HepG2 (cell line): ENCODE measurements around the gene GLIS1. TPM values are rescaled to one million over a fixed set of nuclear protein-coding genes. Genes with fewer than 3 reads are reported as not detected.

ENCODE experiments used
- ATAC-seq: fragments of 200-7000 bp; cut with Tn5 transposase; 3 replicates; pipeline ENCODE4 v1.9.1; 2020; ENCODE audit warnings: mild to moderate bottlenecking, moderate library complexity
- BruUV-seq: library from RNA; stranded (reverse); fragments of 400-500 nt; replicated peaks from 2 replicates; lab custom pipeline; 2021; lab: Mats Ljungman, UMichigan
- CTCF ChIA-PET: fragments of 300-600 bp; formaldehyde crosslinking; extraction: SDS; loops from one replicate; lab custom pipeline; 2021; ENCODE audit warnings: low total read pairs, inconsistent platforms, low intra/inter-chr PET ratio; lab: Yijun Ruan, JAX
- POLR2A ChIA-PET: fragments of 350-600 bp; sonication (Branson Sonifier 250); formaldehyde crosslinking; loops from one replicate; lab custom pipeline; 2020; ENCODE audit warnings: antibody characterized with exemption, inconsistent platforms; lab: Yijun Ruan, JAX
- DNase-seq: peaks from one replicate; pipeline ENCODE4 v3.0.0-alpha.2; 2015; ENCODE audit warnings: low spot score
- FAIRE-seq: peaks from 3 replicates; lab custom pipeline; 2011; peaks lifted over from hg19 to GRCh38; lab: Jason Lieb, UNC
- H2AFZ ChIP-seq: one replicate; pipeline ENCODE4 v1.6.1; 2011; ENCODE audit warnings: low read length, inconsistent platforms
- H3K27ac ChIP-seq: fragments of 300-600 bp; 3 replicates; pipeline ENCODE4 v1.8.0; 2011; ENCODE audit warnings: mixed run types, mild to moderate bottlenecking, mixed read lengths, low read length, inconsistent platforms; ENCODE audit not compliant: insufficient read depth; ENCODE audit errors: extremely low read length
- H3K27me3 ChIP-seq, 2 experiments: fragments of 200-600 bp in 1 of 2; 2 replicates in 1 of 2; 3 replicates in 1 of 2; pipeline versions ENCODE4 v1.6.0 to v1.8.0; 2011; ENCODE audit warnings: low read length in 2 of 2, mild to moderate bottlenecking in 2 of 2, moderate library complexity in 2 of 2, inconsistent platforms in 1 of 2; ENCODE audit not compliant: insufficient read depth in 2 of 2, control insufficient read depth in 1 of 2
- H3K36me3 ChIP-seq, 2 experiments: fragments of 200-600 bp in 1 of 2; replicated peaks in 1 of 2; 2 replicates in 1 of 2; 3 replicates in 1 of 2; pipeline versions ENCODE4 v1.5.1 to v1.8.0; 2011; ENCODE audit warnings: low read length in 2 of 2, inconsistent platforms in 1 of 2; ENCODE audit not compliant: insufficient read depth in 2 of 2, control insufficient read depth in 1 of 2
- H3K4me1 ChIP-seq: 2 replicates; pipeline ENCODE4 v1.5.1; 2012; ENCODE audit warnings: low read length, inconsistent platforms; ENCODE audit not compliant: insufficient read depth
- H3K4me2 ChIP-seq: 2 replicates; pipeline ENCODE4 v1.6.0; 2011; ENCODE audit warnings: low read depth, low read length, inconsistent platforms
- H3K4me3 ChIP-seq, 3 experiments: fragments of 200-600 bp in 1 of 3; sonication (generic), shearing (Covaris generic) in 1 of 3; replicated peaks in 1 of 3; 2 replicates each; pipeline ENCODE4 v1.5.1; 2011 to 2016; ENCODE audit warnings: low read length in 3 of 3, inconsistent platforms in 2 of 3, low read depth in 2 of 3, mild to moderate bottlenecking in 2 of 3, control low read depth in 1 of 3, mixed read lengths in 1 of 3; ENCODE audit not compliant: insufficient read depth in 1 of 3
- H3K79me2 ChIP-seq: one replicate; pipeline ENCODE4 v1.6.1; 2011; ENCODE audit warnings: low read length, inconsistent platforms; ENCODE audit not compliant: insufficient read depth
- H3K9ac ChIP-seq: 2 replicates; pipeline ENCODE4 v1.6.0; 2011; ENCODE audit warnings: mild to moderate bottlenecking, low read depth, low read length, inconsistent platforms; ENCODE audit not compliant: insufficient read depth
- H3K9me3 ChIP-seq: 2 replicates; pipeline ENCODE4 v1.5.1; 2012; ENCODE audit warnings: mild to moderate bottlenecking, low read length
- H4K20me1 ChIP-seq: 2 replicates; pipeline ENCODE4 v1.6.0; 2011; ENCODE audit warnings: inconsistent platforms, mild to moderate bottlenecking, low read length, moderate library complexity; ENCODE audit not compliant: insufficient read depth
- ATAD3A ChIP-seq: sonication (generic); formaldehyde crosslinking; IDR thresholded peaks from 2 replicates; pipeline ENCODE4 v1.4.0; 2020; ENCODE audit warnings: missing genetic modification reagents
- HNF1B ChIP-seq: sonication (generic); formaldehyde crosslinking; IDR thresholded peaks from 2 replicates; pipeline ENCODE4 v1.5.1; 2020; ENCODE audit warnings: mild to moderate bottlenecking, moderate library complexity, missing genetic modification reagents
- KLF9 ChIP-seq: IDR thresholded peaks from 2 replicates; pipeline ENCODE4 v1.6.1; 2016; ENCODE audit warnings: low read depth
- TCF7L2 ChIP-seq: IDR thresholded peaks from 2 replicates; pipeline ENCODE4 v1.6.1; 2011; ENCODE audit warnings: mild to moderate bottlenecking, low read depth, low read length, moderate library complexity
- TEF ChIP-seq: sonication (generic); formaldehyde crosslinking; IDR thresholded peaks from 2 replicates; pipeline ENCODE4 v1.5.0; 2020; ENCODE audit warnings: missing genetic modification reagents
- TFAP4 ChIP-seq: sonication (generic); IDR thresholded peaks from 2 replicates; pipeline ENCODE4 v1.6.1; 2016; ENCODE audit warnings: low read depth, borderline replicate concordance
- ZNF276 ChIP-seq: sonication (generic); formaldehyde crosslinking; IDR thresholded peaks from 2 replicates; pipeline ENCODE4 v1.4.0; 2020; ENCODE audit warnings: mild to moderate bottlenecking, low read depth, missing genetic modification reagents
- ZNF549 ChIP-seq: sonication (generic); formaldehyde crosslinking; IDR thresholded peaks from 2 replicates; pipeline ENCODE4 v1.5.0; 2020; ENCODE audit warnings: missing genetic modification reagents
- ZNF644 ChIP-seq: IDR thresholded peaks from 2 replicates; pipeline ENCODE4 v1.6.1; 2016; ENCODE audit warnings: low read depth
- ZNF720 ChIP-seq: sonication (generic); formaldehyde crosslinking; IDR thresholded peaks from 2 replicates; pipeline ENCODE4 v1.4.0; 2020; ENCODE audit warnings: missing genetic modification reagents
- ZNF772 ChIP-seq: sonication (generic); formaldehyde crosslinking; IDR thresholded peaks from 2 replicates; pipeline ENCODE4 v1.5.0; 2020; ENCODE audit warnings: mild to moderate bottlenecking, missing genetic modification reagents
- ZNF775 ChIP-seq: sonication (generic); formaldehyde crosslinking; IDR thresholded peaks from 2 replicates; pipeline ENCODE4 v1.4.0; 2020; ENCODE audit warnings: missing genetic modification reagents, mild to moderate bottlenecking, moderate library complexity, borderline replicate concordance
- ZSCAN22 ChIP-seq: sonication (generic); formaldehyde crosslinking; IDR thresholded peaks from 2 replicates; pipeline ENCODE4 v1.4.0; 2020; ENCODE audit warnings: mild to moderate bottlenecking, missing genetic modification reagents
- WGBS: methylation state at CpG from one replicate; pipeline ENCODE4 v1.1.6; 2017; ENCODE audit warnings: low lambda C conversion rate; 5-methylcytosine and 5-hydroxymethylcytosine counted together
- in situ Hi-C: cut with HindIII; loops from 2 replicates; pipeline ENCODE4 v1.10.0; 2017; ENCODE audit warnings: low pct_unique_long_range_greater_than_20kb; ENCODE audit not compliant: extremely low pct_ligation_motif_present
- intact Hi-C: fragments of 100-400 bp; cut with micrococcal nuclease; formaldehyde crosslinking; loops from one replicate; pipeline ENCODE4 v1.10.0; 2022; ENCODE audit not compliant: unreplicated experiment
- polyA plus RNA-seq, 8 experiments: library from polyadenylated mRNA; depleted of rRNA in 3 of 8; stranded (reverse) in 7 of 8; unstranded in 1 of 8; fragments of >200 nt; fragmentation: Illumina TruSeq in 4 of 8; extraction: Trizol in 4 of 8; gene quantifications; 2 replicates each; pipeline versions ENCODE4 v1.2.1 to v1.2.3, GENCODE V29; 2011 to 2016; ENCODE audit warnings: low read depth in 4 of 8, missing spikeins in 1 of 8, mixed read lengths in 1 of 8; ENCODE audit not compliant: insufficient read depth in 1 of 8
- total RNA-seq, 5 experiments: library from RNA; depleted of rRNA; stranded (reverse); fragments of >200 nt; fragmentation: Illumina TruSeq; extraction: Trizol; gene quantifications; 2 replicates each; pipeline ENCODE4 v1.2.3, GENCODE V29; 2016; ENCODE audit warnings: low read depth in 1 of 5

Gene GLIS1
- total and polyA plus RNA-seq, 2 of the 13 experiments (the other 11 are each of a cell fraction or from before 2014, with no cell fraction given), result 0.03 TPM; not detected in 1

- Histone ChIP-seq H3K79me2 (no peaks in the 10 kb centered on the region), H3K4me2 (no peak overlapping the region), H3K36me3 (no peaks in the 10 kb centered on the region), H3K4me1 (no peaks in the 10 kb centered on the region), H3K27me3 (peaks cover 1 to 81% of the 10 kb centered on the region in 2 experiments; a peak in 4 of 5 replicates), H3K9ac (no peak overlapping the region), H3K4me3 (no peak overlapping the region), H2AFZ (no peak overlapping the region), H4K20me1 (no peaks in the 10 kb centered on the region), H3K27ac (no peak overlapping the region), H3K9me3 (no peaks in the 10 kb centered on the region)
- 49% methylated on average over 12 of the region's 12 CpGs for WGBS
- intact Hi-C loops, result no loop called here
- ATAC-seq (no peak), DNase-seq (no peak), FAIRE-seq (no peak)
- in situ Hi-C loops, result no loop called here
- BruUV-seq, result no TSS peak
- TF ChIP-seq ATAD3A (CRISPR knock-in tag) (no peak), TEF (no peak), ZNF772 (CRISPR knock-in tag) (no peak), ZNF775 (no peak)
- ChIA-PET CTCF (no interaction called here), POLR2A (no interaction called here)
These were observed 8.6 kb downstream of the GLIS1 start for GRCh38 chr1:53730224-53730865.

GRCh38 chr1:53729456-53730223 is 9.3 kb downstream of the GLIS1 start:
- no TSS peak for BruUV-seq
- CTCF ChIA-PET, result no interaction called here
- TF ChIP-seq TCF7L2, result no peak
- no peak for TF ChIP-seq ZNF549 (CRISPR knock-in tag)
- TF ChIP-seq ZNF276 (CRISPR knock-in tag), result no peak
- no peak for TF ChIP-seq ZNF644 (CRISPR knock-in tag)
- no peak for TF ChIP-seq KLF9 (CRISPR knock-in tag)
- no peak for TF ChIP-seq HNF1B (CRISPR knock-in tag)
- TF ChIP-seq ZNF720 (CRISPR knock-in tag), result no peak
- no peak for TF ChIP-seq ZSCAN22 (CRISPR knock-in tag)
- TF ChIP-seq TFAP4, result no peak

More at GRCh38 chr1:53729456-53730223, 9.3 kb downstream of the GLIS1 start:
- H3K79me2 ChIP-seq, result no peaks in the 10 kb centered on the region
- no peaks in the 10 kb centered on the region for H3K9me3 ChIP-seq
- H3K9ac ChIP-seq, result no peak overlapping the region
- FAIRE-seq (no peak), ATAC-seq (no peak), DNase-seq (no peak)
- no peaks in the 10 kb centered on the region for H4K20me1 ChIP-seq
- H3K4me2 ChIP-seq, result no peak overlapping the region
- peaks cover 1 to 80% of the 10 kb centered on the region in 2 experiments; a peak in 3 of 5 replicates for H3K27me3 ChIP-seq
- POLR2A ChIA-PET, result no interaction called here
- 57% methylated on average over 16 of the region's 16 CpGs for WGBS
- H3K4me3 ChIP-seq, result no peak overlapping the region
- intact Hi-C loops, result no loop called here
- no peak overlapping the region for H3K27ac ChIP-seq
- in situ Hi-C loops, result no loop called here
- no peaks in the 10 kb centered on the region for H3K36me3 ChIP-seq
- H3K4me1 ChIP-seq, result no peaks in the 10 kb centered on the region
- no peak overlapping the region for H2AFZ ChIP-seq
